Breast epithelium (tissue), 4 donors: ENCODE data around the gene SENP8. TPM values are rescaled to one million over a fixed set of nuclear protein-coding genes. Genes with fewer than 3 reads are reported as not detected.

Source experiments
- DNase-seq, 2 donors: peaks; one replicate each; pipeline ENCODE4 v3.0.0-alpha.2; 2019; ENCODE audit warnings: low spot score in 2 of 2
- H3K27ac ChIP-seq, 2 donors: fragments of 200-600 bp; sonication (generic) in 1 of 2; one replicate each; pipeline ENCODE4 v1.5.1; 2016 to 2019; ENCODE audit warnings: mild to moderate bottlenecking in 1 of 2
- H3K27me3 ChIP-seq, 2 donors: fragments of 200-600 bp; sonication (generic) in 1 of 2; one replicate each; pipeline versions ENCODE4 v1.5.1 to v1.6.0; 2017 to 2019; ENCODE audit warnings: control low read depth in 1 of 2, mild to moderate bottlenecking in 1 of 2
- H3K36me3 ChIP-seq: fragments of 200-600 bp; one replicate; pipeline ENCODE4 v1.5.1; 2019
- H3K4me1 ChIP-seq, 2 donors: fragments of 200-600 bp; sonication (generic); one replicate each; pipeline ENCODE4 v1.5.1; 2016 to 2019; ENCODE audit warnings: control low read depth in 1 of 2
- H3K4me3 ChIP-seq, 3 donors: fragments of 200-600 bp; sonication (generic); 1 replicate in 2 of 3; 2 replicates in 1 of 3; pipeline ENCODE4 v1.5.1; 2016 to 2019; ENCODE audit warnings: mild to moderate bottlenecking in 3 of 3, moderate library complexity in 2 of 3
- H3K9me3 ChIP-seq, 2 donors: fragments of 200-600 bp; sonication (generic) in 1 of 2; one replicate each; pipeline ENCODE4 v1.5.1; 2016 to 2019; ENCODE audit warnings: control low read depth in 1 of 2
- CTCF ChIP-seq, 3 donors: fragments of 450-650 bp; IDR thresholded peaks; one replicate each; pipeline ENCODE4 v1.5.1; 2016 to 2017; ENCODE audit warnings: antibody characterized with exemption in 3 of 3, mild to moderate bottlenecking in 3 of 3, moderate library complexity in 3 of 3
- POLR2A ChIP-seq: fragments of 450-650 bp; IDR thresholded peaks from one replicate; pipeline ENCODE4 v1.6.1; 2016; ENCODE audit warnings: antibody characterized with exemption, mild to moderate bottlenecking, moderate library complexity
- POLR2AphosphoS5 ChIP-seq, 3 donors: sonication (generic); formaldehyde crosslinking; IDR thresholded peaks; one replicate each; pipeline ENCODE4 v1.6.1; 2017; ENCODE audit warnings: antibody characterized with exemption in 3 of 3
- intact Hi-C: fragments of 100-400 bp; cut with DNase I; formaldehyde crosslinking; loops from one replicate; pipeline ENCODE4 v1.15.1; 2023; ENCODE audit warnings: low total_unique reads
- total RNA-seq, 3 donors: library from RNA; depleted of rRNA; stranded (reverse); fragments of >200 nt; gene quantifications; one replicate each; pipeline ENCODE4 v1.1.0, GENCODE V29; 2016

The SENP8 gene
- total RNA-seq, 3 donors from 2014 or later, result 1.6 to 4.4 (median 2.0) TPM

- Histone ChIP-seq H3K36me3 (no peaks in the 10 kb centered on the region), H3K27me3 (no peaks in the 10 kb centered on the region), H3K4me3 (no peak overlapping the region), H3K4me1 (no peaks in the 10 kb centered on the region), H3K9me3 (no peaks in the 10 kb centered on the region), H3K27ac (no peak overlapping the region)
- DNase-seq, result no peak
- TF ChIP-seq POLR2AphosphoS5 (IDR thresholded peaks at IDR 0.05) (no peak), POLR2A (no peak)
- intact Hi-C loops, result no loop called here
These were observed 40.3 kb upstream of the SENP8 start for GRCh38 chr15:72077950-72078349.

GRCh38 chr15:72078887-72079286, 39.3 kb upstream of the SENP8 start:
- Histone ChIP-seq H3K4me1 (no peaks in the 10 kb centered on the region), H3K36me3 (no peaks in the 10 kb centered on the region), H3K27ac (no peak overlapping the region), H3K4me3 (no peak overlapping the region), H3K27me3 (no peaks in the 10 kb centered on the region), H3K9me3 (no peaks in the 10 kb centered on the region)
- intact Hi-C loops, result no loop called here
- TF ChIP-seq POLR2A (no peak), CTCF (IDR thresholded peaks at IDR 0.05) (no peak), POLR2AphosphoS5 (IDR thresholded peaks at IDR 0.05) (no peak)
- DNase-seq, result no peak

GRCh38 chr15:72082176-72082575, 36.0 kb upstream of the SENP8 start:
- no peaks in the 10 kb centered on the region for H3K9me3 ChIP-seq
- H3K27me3 ChIP-seq, result no peaks in the 10 kb centered on the region
- no peaks in the 10 kb centered on the region for H3K4me1 ChIP-seq
- TF ChIP-seq POLR2A (no peak), CTCF (IDR thresholded peaks at IDR 0.05) (no peak), POLR2AphosphoS5 (IDR thresholded peaks at IDR 0.05) (no peak)
- no peaks in the 10 kb centered on the region for H3K36me3 ChIP-seq
- intact Hi-C loops, result no loop called here
- H3K27ac ChIP-seq, result no peak overlapping the region
- H3K4me3 ChIP-seq, result no peak overlapping the region
- DNase-seq, result no peak

- no peak for DNase-seq
- H3K4me1 ChIP-seq, result no peaks in the 10 kb centered on the region
- no peaks in the 10 kb centered on the region for H3K27me3 ChIP-seq
- TF ChIP-seq POLR2AphosphoS5 (IDR thresholded peaks at IDR 0.05) (no peak), CTCF (IDR thresholded peaks at IDR 0.05) (no peak), POLR2A (no peak)
- H3K4me3 ChIP-seq, result no peak overlapping the region
- no peaks in the 10 kb centered on the region for H3K9me3 ChIP-seq
- no peak overlapping the region for H3K27ac ChIP-seq
- no peaks in the 10 kb centered on the region for H3K36me3 ChIP-seq
- intact Hi-C loops, result no loop called here
These were observed 32.0 kb upstream of the SENP8 start for GRCh38 chr15:72086010-72086697.

GRCh38 chr15:72086920-72087648, 31.1 kb upstream of the SENP8 start:
- no peaks in the 10 kb centered on the region for H3K4me1 ChIP-seq
- no peaks in the 10 kb centered on the region for H3K9me3 ChIP-seq
- TF ChIP-seq POLR2AphosphoS5 (IDR thresholded peaks at IDR 0.05) (no peak), CTCF (IDR thresholded peaks at IDR 0.05) (no peak), POLR2A (no peak)
- no peak for DNase-seq
- no peaks in the 10 kb centered on the region for H3K36me3 ChIP-seq
- no peaks in the 10 kb centered on the region for H3K27me3 ChIP-seq
- no peak overlapping the region for H3K4me3 ChIP-seq
- H3K27ac ChIP-seq, result no peak overlapping the region
- intact Hi-C loops, result no loop called here
